ENCODE measurements around the gene SYNPO2. TPM values are rescaled to one million over a fixed set of nuclear protein-coding genes. Genes with fewer than 3 reads are reported as not detected.
"Not testable (repeated sequence)": the region's sequence is repeated elsewhere in the genome, so short reads cannot be mapped to it uniquely, and the experiment has no call there.

SYNPO2 gene
- polyA plus RNA-seq, 4 donors, result 13.7 to 23.8 (median 20.2) TPM

- no peak for DNase-seq (ENCODE audit: low read depth in 4 of 4, low spot score in 3 of 4)
Measured at GRCh38 chr4:118994030-118994429, 105.4 kb downstream of the SYNPO2 start.

DNA sequence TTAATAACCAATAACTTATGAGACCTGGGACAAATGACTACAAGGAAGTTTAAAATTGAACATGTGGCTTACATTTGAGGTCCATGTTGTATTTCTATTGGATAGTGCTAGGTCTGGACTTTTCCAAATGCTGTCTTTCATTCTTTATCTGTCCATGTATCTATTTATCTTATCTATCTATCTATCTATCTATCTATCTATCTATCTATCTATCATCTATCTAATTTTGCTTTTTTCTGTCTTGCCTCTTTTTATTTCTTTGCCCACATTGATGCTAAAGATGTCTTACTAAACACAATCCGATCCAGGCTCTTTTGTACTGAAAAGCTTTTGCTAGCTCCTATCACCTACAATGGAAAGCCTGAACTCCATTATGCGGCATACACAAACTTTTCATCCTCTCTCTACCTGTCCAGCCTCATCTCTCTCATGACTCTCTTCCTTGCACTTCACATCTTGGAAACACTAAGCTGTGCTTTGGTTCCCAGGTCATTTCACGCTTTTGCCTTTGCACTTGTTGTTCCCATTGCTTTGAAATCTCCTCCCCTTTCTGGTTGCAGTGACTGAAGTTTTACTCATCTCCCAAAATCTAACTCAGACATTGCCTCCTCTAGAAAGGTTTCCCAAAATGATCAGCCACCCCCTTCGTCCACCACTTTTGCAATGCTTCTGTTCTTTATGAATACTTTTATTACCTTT lies 107.2 kb downstream of the SYNPO2 start:
- no peak for DNase-seq (ENCODE audit: low read depth in 4 of 4, low spot score in 3 of 4)

DNA sequence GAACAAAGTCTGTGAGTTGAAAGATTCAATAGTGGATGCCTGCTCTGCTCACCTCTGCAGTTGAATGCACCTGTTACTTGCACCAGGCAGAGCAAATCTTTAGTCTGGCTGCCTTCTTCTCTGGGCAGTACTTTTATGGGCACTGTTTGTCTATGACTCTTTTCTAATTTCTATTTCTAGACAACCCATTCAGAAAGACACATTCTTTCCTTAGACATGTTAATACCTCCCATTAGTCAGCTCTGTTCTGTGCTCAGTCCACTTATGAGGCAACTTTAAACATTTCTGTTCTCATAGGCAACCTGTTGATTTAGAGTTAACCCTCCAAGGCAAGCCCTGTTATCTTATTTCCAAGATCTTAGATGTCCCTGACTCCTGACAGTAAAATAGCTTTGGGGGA lies 108.9 kb downstream of the SYNPO2 start:
- no peak for DNase-seq (ENCODE audit: low read depth in 4 of 4, low spot score in 3 of 4)

- no peak for DNase-seq (ENCODE audit: low read depth in 4 of 4, low spot score in 3 of 4)
Measured at GRCh38 chr4:118999919-119000318, 111.3 kb downstream of the SYNPO2 start.

GRCh38 chr4:119000400-119000799 lies 111.7 kb downstream of the SYNPO2 start:
- no peak for DNase-seq (ENCODE audit: low read depth in 4 of 4, low spot score in 3 of 4)

DNA sequence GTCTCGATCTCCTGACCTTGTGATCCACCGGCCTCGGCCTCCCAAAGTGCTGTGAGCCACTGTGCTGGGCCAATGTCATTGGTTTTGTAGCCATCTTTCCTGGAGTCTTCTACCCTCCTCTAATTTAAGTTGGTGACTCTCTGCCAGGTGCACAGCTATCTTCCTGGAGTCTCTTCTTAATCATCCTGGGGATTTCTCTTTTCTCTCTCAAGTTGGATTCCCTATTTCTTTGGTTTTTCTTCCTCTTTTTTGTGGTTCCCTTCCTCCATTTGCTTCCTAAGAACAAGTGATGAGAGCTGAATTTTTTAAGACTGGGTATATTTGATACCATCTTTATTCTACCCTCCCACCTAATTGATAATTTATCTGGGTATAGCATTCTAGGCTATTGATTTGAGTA lies 113.8 kb downstream of the SYNPO2 start:
- DNase-seq (ENCODE audit: low read depth in 4 of 4, low spot score in 3 of 4), result no peak

- not testable (repeated sequence) for DNase-seq (ENCODE audit: low read depth in 4 of 4, low spot score in 3 of 4)
Measured at GRCh38 chr4:119003001-119003400, 114.3 kb downstream of the SYNPO2 start.

DNA sequence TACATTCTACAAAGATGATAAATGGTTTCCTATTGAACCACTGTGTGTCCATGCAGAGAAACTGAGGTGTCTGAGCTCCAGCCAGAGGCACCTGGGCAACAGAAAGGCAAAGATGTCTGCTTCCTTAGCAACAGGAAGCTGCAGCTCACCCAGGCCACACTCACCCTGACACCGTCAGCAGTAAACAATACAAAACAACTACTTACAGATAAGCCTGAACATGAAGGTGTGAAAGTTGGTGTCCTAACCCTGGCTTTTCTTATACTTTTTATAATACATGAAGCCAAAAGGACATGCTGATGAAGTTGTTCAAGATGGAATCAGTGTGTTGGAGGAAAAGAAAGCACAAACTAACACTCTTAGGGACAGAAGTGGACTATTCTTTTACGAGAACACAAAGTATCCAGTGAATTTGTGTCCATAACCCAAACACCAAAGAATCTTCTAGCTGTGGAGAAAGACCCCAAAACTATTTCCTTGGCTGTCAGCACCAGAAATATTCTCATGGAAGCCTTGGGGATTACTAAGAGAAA lies 117.3 kb downstream of the SYNPO2 start:
- DNase-seq (ENCODE audit: low read depth in 4 of 4, low spot score in 3 of 4), result no peak

DNA sequence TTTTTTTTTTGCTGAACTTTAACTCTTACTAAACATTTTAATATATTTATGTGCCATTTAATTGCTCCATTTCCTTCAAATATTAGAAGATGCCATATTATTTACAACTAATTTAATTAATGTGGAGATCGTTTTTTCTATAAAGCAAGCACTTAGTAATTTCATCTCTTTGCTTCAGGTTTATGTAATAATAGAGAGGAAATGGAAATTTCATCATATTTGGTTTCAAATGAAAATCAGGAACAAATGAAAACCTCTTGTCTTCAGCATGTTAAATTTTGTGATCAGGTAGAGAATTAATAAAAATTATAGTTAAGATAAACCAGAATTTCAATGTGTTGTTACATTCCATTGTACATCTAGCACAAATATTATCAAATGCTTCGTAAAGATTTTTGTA lies 120.1 kb downstream of the SYNPO2 start:
- no peak for DNase-seq (ENCODE audit: low read depth in 4 of 4, low spot score in 3 of 4)

- not testable (repeated sequence) for DNase-seq (ENCODE audit: low read depth in 4 of 4, low spot score in 3 of 4)
Measured at GRCh38 chr4:119010221-119010620, 121.6 kb downstream of the SYNPO2 start.

GRCh38 chr4:119010909-119011606 lies 122.4 kb downstream of the SYNPO2 start:
- no peak for DNase-seq (ENCODE audit: low read depth in 4 of 4, low spot score in 3 of 4)

DNA sequence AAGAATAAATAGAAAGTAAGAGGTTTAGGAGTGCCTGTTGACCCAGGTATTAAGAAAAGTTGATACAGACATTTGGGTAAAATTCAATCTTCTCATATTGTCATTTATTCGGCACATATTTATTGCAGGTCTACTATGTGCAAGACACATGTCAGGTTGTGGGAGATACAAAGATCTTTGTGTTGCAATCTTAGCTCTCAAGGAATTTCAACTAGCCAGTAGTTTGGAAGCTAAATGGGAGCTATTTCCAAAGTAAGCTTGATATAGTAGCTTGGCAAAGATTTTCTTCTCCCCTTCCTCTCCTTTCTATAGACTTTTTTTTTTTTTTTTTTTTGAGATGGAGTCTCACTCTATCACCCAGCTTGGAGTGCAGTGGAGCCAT lies 122.9 kb downstream of the SYNPO2 start:
- no peak for DNase-seq (ENCODE audit: low read depth in 4 of 4, low spot score in 3 of 4)

GRCh38 chr4:119014658-119015057 lies 126.0 kb downstream of the SYNPO2 start:
- no peak for DNase-seq (ENCODE audit: low read depth in 4 of 4, low spot score in 3 of 4)

DNA sequence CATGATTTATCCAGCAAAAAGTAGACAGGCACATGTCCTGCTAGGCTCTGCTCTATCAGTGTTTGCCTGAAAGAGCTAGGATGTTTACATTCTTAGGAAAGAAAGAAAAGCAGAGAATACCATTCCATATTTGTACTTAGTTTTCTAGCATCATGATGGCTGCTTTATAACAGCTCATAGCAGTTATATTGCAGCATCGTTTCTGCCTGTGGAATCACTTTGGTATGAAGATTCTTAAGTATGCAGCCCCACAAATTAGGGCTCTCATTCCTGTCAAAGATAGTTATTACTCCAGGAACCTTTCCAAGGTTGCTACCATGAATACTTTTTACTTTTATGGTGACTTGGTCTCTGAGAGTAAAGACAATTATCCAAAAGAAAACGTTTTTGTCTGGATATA lies 128.0 kb downstream of the SYNPO2 start:
- no peak for DNase-seq (ENCODE audit: low read depth in 4 of 4, low spot score in 3 of 4)

GRCh38 chr4:119017636-119018035 lies 129.0 kb downstream of the SYNPO2 start:
- no peak for DNase-seq (ENCODE audit: low read depth in 4 of 4, low spot score in 3 of 4)

- no peak for DNase-seq (ENCODE audit: low read depth in 4 of 4, low spot score in 3 of 4)
Measured at GRCh38 chr4:119020158-119020557, 131.5 kb downstream of the SYNPO2 start.

DNA sequence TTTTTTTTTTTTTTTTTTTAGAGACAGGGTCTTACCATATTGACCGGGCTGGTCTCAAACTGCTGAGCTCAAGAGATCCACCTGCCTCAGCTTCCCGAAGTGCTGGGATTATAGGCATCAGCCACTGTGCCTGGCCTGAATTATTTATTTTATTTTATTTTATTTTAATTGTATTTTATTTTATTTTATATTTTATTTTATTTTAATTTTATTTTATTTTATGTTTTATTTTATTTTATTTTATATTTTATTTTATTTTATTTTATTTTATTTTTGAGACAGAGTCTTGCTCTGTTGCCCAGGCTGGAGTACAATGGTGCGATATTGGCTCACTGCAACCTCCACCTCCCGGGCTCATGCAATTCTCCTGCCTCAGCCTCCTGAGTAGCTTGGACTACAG lies 133.9 kb downstream of the SYNPO2 start:
- not testable (repeated sequence) for DNase-seq (ENCODE audit: low read depth in 4 of 4, low spot score in 3 of 4)

- DNase-seq (ENCODE audit: low read depth in 4 of 4, low spot score in 3 of 4), result no peak
Measured at GRCh38 chr4:119024102-119024501, 135.4 kb downstream of the SYNPO2 start.

DNA sequence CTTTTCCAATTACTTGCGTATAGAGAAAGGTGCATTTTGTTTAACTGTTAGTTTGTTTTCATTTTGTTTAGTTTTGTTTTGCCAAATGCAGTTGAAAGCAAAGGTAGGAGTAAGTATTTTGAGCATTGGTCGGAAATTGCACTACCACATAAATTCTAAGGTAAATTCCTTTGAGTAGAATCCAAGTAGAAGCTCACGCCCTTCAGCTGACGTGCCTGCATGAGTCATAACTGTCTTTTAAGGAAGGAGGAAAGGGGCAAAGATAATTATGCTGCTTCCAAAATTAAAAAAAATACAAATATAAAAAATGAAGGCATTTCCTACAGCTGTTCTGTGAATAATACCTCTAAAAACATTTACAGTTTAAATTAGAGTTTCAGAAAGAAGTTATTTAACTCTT lies 136.8 kb downstream of the SYNPO2 start:
- no peak for DNase-seq (ENCODE audit: low read depth in 4 of 4, low spot score in 3 of 4)

GRCh38 chr4:119025916-119026661 lies 137.4 kb downstream of the SYNPO2 start:
- no peak for DNase-seq (ENCODE audit: low read depth in 4 of 4, low spot score in 3 of 4)

- no peak for DNase-seq (ENCODE audit: low read depth in 4 of 4, low spot score in 3 of 4)
Measured at GRCh38 chr4:119026662-119027444, 138.2 kb downstream of the SYNPO2 start.

All from right renal pelvis (tissue), 4 donors.